DMS53 treated with DMSO at 0.1 percent for 48 hours (cell line): ENCODE results near the gene CAMKMT.

Experiments
- DNase-seq: peaks from one replicate; lab custom pipeline; 2025; ENCODE audit not compliant: unreplicated experiment; lab: John Stamatoyannopoulos, UW

The CAMKMT gene

DNA sequence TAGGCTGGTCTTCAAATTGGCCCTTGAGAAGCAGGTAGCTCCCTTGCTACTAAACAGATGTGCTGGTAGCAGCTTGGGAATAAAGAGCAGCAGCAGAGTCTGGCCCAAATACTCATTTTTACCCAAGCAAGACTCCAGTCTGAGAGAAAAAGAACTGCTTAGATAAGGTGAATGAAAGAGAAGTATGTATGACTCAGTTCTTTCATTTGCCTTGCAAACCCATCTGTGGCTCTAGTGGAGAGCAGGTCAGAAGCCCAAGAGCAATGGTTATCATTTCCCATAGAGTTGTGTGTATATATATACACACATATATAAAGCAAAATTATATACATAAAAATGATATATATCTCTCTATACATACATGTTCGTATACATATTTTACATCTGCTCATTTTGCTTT is 80.3 kb downstream of the CAMKMT start:
- DNase-seq, result no peak

- DNase-seq, result no peak
These were observed 81.8 kb downstream of the CAMKMT start for GRCh38 chr2:44443517-44443916.

DNA sequence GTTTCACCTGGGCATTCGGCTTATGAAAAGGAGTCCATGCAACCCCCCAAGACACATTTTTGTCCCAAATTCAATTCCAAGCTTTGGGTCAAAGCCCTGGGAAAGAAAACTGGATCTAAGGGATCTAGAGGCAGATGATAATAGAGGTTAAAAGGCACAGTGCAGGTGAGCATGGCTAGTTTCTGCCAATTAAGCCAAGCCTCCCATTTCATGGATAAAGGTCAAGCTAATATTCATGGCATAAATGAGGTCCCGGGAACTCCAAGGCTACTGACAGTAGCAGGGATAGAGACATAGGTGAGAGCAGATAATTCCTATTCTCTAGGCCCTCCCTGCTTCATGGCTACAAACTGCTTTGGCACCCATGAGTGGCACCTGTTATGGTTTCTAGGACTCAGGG is 83.1 kb downstream of the CAMKMT start:
- DNase-seq, result no peak

DNA sequence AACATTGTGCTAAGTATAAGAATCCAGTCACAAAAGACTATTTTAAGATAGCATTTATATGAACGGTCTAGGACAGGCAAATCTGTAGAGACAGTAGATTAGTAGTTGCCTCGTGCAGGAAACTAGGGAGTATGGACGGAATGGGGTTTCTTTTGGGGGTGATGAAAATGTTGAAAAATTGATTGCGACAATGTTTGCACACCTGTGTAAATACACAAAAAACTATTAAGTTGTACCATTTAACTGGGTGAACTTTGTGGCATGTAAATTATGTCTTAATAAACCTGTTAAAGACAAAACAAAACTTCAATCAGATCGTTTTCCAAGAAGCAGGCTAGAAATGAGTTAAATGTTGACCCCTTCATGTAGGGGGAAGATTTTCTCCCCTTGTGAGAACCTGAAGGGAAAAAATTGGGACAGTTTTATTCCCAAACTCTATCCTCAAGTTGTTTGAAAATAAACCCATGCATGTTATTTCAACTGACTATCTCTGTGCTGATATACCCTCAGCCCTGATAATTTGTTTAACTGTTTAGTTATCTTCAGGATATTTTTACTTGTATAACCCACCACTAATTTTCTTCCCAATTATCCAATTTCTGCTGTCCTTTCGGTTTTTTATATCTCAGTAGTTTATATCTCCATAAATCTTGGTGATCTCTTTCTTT is 87.2 kb downstream of the CAMKMT start:
- DNase-seq, result no peak

GRCh38 chr2:44450082-44450481 is 88.3 kb downstream of the CAMKMT start:
- DNase-seq, result no peak

DNA sequence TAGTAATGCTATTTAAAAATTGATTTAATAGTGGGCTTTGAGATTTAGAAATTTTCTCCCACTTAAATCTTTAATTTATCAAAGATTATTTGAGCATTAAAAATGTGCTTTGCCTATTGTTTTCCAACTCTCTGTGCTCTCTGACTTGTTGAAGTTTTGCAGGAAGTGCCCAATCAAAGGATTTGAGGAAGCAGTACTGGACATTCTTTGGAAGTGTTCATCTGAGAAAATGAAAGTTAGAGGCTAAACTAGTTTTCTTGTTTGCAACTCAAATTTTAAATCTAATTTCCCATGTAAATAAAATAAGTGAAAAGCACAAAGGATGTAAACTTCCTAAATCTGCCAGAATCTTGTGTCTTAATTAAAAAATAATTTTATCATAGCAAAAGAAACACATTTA is 89.1 kb downstream of the CAMKMT start:
- no peak for DNase-seq

DNA sequence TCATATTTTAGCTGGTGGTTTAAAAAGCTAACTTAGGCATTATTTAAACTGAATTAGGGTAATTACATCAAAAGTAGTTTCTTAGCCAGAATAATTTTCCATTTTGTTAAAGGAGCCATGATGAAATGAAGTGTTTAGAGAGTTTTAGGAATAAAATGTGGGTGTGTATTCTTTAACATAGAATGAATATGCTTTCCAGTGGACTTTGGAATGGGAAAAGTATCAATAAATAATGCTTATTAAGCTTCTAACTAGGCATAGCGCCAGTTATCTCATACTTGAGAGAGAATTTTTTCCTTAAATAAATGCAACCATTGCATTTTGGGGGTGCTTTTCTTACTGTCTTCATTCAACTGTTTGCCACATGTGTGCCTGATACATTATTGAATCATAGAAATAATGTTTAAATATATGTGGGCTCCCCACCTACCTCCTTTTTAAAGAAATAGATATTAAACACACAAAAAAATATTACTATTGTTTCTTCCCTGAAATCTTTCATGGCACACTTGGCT is 90.4 kb downstream of the CAMKMT start:
- DNase-seq, result no peak

DNA sequence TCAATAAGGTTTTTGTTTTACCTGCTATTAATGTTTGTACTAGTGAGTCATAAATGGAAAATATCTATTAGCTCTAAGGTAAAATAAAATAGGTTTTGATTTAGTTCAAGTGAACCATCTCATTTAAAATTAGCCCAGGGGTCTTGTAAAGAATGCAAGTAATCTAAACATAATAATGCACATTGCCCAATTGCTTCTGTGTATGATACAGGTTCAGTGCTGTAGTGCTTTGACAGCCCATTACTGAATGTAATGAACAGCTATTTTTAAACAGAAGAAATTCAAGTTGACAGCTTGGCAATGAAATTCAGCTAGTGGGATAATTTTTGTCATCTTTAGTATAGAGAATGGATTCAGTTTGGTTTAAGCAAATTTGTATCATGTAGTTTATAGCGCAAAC is 91.5 kb downstream of the CAMKMT start:
- DNase-seq, result no peak

GRCh38 chr2:44455877-44456276 is 94.1 kb downstream of the CAMKMT start:
- DNase-seq, result no peak

GRCh38 chr2:44456946-44457345 is 95.2 kb downstream of the CAMKMT start:
- no peak for DNase-seq

- DNase-seq, result no peak
These were observed 98.0 kb downstream of the CAMKMT start for GRCh38 chr2:44459739-44460138.

DNA sequence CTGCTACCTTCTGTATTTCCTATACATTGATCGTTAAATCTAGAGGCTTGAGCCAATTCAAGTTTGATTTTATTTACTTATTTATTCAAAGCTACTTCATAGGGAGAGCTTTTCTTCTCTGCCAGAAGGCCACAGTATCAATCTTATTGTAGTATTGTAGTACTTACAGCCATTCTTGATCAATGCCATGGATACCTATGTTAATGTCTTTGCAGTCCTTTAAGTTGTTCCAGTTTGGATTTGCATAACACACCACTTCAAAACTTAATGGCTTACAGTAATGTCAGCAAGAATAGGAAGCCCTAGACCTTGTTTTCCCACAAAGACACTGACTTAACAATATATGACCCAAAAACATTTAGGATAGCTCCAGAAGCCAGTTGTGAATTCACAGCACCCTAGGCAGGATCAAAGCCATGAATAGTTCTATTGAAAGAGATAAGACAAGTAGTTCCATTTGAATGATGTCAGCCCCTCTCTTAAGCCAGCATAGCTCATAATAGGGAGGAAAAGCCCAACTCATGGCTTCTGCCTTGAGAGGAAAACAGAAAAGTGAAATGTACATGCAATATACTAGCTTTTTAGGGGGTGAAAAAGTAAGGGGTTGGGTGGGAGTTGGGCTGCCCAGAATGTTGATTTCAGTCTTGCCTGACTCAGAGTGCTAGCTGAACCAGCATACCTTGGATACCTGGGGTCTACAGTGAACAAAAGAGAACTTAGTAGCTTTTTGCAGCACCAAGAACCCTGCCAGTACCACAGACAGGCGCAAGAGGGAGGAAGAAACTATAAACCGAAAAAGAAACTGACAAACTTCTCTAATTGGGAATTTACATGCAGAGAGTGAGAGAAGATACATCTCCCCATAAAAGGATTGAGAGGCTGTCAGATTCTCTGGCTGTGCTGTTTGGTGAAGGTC is 101.4 kb downstream of the CAMKMT start:
- no peak for DNase-seq

DNA sequence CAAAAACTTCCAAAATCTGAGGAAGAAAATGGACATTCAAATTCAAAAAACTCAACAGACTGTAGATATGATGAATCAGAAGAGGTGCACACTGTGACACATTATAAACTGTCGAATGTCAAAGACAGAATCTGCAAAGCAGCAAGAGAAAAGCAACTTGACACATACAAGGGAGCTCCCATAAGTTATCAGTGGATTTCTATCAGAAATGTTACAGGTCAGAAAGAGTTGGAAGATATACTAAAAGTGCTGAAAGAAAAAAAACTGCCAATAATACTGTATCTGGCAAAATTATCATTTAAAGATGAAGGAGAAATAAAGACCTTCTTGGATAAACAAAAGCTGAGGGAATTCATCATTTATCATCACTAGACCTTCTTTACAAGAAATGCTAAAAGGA is 102.7 kb downstream of the CAMKMT start:
- no peak for DNase-seq

GRCh38 chr2:44470151-44470550 is 108.4 kb downstream of the CAMKMT start:
- no peak for DNase-seq

GRCh38 chr2:44477657-44478414 is 116.1 kb downstream of the CAMKMT start:
- no peak for DNase-seq

DNA sequence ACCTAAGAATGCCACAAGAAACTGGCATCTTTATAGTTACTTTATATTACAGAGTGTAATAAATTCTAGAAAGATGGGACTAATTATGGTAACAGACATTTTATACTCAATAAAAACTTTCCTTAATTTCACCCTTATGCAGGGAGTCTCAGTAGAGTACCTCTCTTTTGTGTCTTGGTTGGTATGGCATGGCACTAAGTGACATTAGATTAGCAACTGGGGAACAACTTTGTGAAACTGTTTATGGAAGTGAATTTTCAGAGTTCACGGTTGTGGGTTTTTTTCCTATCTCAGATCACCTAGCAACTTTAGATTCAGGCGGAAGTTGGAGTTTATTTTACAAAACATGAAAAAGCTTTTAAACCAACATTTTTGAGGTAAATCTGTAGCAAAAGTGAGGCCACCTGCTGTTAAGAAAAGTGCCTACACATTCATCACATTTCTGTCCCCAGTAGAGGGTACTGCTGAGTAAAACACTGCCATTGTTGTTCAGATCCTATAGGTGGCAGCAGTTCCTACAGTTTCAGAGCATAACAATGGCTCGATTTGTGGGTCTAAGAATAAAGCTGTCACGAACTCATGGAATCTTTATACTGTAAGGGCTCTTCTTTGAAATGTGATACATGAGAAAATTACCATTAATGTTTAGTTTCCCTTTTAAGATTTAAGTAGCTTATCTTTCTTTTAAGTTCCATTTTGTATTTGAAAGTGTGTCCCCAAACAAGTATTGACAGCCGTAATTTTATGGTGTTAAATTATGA is 117.6 kb downstream of the CAMKMT start:
- DNase-seq, result peak; percentile 94

DNA sequence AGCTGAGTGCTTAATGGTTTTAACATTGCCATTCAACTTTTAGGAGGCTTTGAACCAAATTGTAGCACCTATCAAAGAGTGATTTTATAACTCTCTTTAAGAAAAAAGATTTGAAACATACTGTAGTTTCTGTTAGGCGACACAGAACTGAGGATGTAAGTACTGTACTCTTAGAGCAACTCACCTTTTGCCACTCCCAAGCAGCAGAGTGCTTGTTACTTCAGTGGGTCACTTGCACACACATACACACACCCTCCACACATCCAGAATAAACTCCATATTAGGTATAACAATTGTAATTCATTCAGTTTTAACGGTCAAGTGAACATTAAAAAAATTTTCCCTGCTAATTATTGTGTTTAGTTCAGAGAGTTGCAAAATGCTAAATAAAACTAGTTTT is 118.3 kb downstream of the CAMKMT start:
- DNase-seq, result no peak

- DNase-seq, result no peak
These were observed 125.3 kb downstream of the CAMKMT start for GRCh38 chr2:44487052-44487451.

DNA sequence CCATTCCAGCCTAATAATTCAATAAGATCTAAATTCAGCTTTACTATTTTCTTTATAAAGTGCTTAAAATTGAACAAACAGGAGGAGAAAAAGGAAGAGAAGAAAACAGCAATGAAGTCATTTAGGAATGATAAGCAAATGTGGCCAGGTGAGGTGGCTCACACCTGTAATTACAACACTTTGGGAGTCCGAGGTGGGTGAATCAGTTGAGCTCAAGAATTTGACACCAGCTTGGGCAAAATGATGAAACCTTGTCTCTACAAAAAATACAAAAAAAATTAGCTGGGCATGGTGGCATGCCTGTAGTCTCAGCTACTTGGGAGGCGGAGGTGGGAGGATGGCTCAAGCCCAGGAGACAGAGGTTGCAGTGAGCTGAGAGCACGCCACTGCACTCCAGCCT is 129.0 kb downstream of the CAMKMT start:
- DNase-seq, result no peak

GRCh38 chr2:44494006-44494405 is 132.3 kb downstream of the CAMKMT start:
- DNase-seq, result no peak

- DNase-seq, result no peak
These were observed 133.3 kb downstream of the CAMKMT start for GRCh38 chr2:44495035-44495434.
